Uterus (tissue), 2 donors: ENCODE measurements around the gene ALMS1.

Experiments
- POLR2A ChIP-seq, 2 donors: fragments of 450-650 bp; IDR thresholded peaks; one replicate each; pipeline ENCODE4 v1.6.1; 2016; ENCODE audit warnings: antibody characterized with exemption in 2 of 2, mild to moderate bottlenecking in 1 of 2, moderate library complexity in 1 of 2
- TF ChIP-seq, protein P1 (sequence below), 4 experiments: fragments of 200-600 bp in 2 of 4; fragments of 450-650 bp in 2 of 4; sonication (generic) in 2 of 4; IDR thresholded peaks; one replicate each; pipeline ENCODE4 v1.5.1; 2016 to 2019; ENCODE audit warnings: antibody characterized with exemption in 4 of 4, mild to moderate bottlenecking in 2 of 4, moderate library complexity in 1 of 4

DNA sequence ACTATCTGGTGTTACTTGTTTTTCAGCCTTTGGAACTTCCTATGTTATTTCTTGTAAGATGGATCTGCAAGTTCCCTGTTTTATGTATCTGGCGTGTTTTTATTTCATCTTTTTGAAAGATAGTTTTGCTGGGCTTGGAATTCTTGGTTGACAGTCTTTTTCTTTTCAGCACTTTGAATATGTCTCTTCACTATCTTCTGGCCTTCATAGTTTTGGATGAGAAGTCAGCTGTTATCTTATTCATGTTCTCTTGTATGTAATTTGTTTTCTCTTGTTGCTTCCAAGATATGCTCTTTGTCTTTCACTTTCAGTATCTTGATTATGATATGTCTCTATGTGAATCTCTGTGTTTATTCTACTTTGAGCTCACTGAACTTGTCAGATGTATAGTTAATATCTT, 50.4 kb downstream of the ALMS1 start:
- TF ChIP-seq, protein P1, sequence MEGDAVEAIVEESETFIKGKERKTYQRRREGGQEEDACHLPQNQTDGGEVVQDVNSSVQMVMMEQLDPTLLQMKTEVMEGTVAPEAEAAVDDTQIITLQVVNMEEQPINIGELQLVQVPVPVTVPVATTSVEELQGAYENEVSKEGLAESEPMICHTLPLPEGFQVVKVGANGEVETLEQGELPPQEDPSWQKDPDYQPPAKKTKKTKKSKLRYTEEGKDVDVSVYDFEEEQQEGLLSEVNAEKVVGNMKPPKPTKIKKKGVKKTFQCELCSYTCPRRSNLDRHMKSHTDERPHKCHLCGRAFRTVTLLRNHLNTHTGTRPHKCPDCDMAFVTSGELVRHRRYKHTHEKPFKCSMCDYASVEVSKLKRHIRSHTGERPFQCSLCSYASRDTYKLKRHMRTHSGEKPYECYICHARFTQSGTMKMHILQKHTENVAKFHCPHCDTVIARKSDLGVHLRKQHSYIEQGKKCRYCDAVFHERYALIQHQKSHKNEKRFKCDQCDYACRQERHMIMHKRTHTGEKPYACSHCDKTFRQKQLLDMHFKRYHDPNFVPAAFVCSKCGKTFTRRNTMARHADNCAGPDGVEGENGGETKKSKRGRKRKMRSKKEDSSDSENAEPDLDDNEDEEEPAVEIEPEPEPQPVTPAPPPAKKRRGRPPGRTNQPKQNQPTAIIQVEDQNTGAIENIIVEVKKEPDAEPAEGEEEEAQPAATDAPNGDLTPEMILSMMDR (IDR thresholded peaks at IDR 0.05) = no peak
- no peak for TF ChIP-seq POLR2A (IDR thresholded peaks at IDR 0.05)
